DOHH2 (cell line): Measurements from ENCODE around the gene MZB1.

ENCODE experiments used
- EZH2phosphoT487 ChIP-seq: fragments of 200-600 bp; sonication (generic); IDR thresholded peaks from 2 replicates; pipeline ENCODE4 v1.6.1; 2017; ENCODE audit warnings: borderline replicate concordance, mild to moderate bottlenecking, antibody characterized with exemption, low read length, moderate library complexity, mixed read lengths
- TF ChIP-seq, protein P1 (sequence below): fragments of 200-600 bp; sonication (generic); IDR thresholded peaks from one replicate; pipeline ENCODE4 v1.5.1; 2014; ENCODE audit warnings: antibody characterized with exemption, mild to moderate bottlenecking, low read depth, low read length; ENCODE audit not compliant: poor library complexity, severe bottlenecking

DNA sequence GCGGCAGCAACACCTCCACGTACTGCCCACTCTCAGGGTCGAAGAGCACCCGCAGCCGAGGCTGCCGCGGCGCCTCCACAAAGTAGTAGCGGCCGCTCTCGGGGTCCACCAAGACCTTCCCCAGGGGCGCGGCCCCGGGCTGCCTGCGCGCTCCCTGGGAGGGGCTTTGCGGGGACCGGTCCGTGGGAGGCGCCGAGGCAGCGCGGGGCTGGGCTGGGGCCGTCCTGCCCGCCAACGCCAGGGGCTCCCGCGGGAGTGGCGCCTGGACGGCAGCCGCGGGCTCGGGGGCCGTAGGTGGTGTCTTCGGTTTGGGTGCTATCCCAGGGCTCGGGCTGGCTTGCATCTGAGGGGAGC is 2.6 kb upstream of the MZB1 start:
- TF ChIP-seq EZH2phosphoT487 = no peak
- TF ChIP-seq, protein P1, sequence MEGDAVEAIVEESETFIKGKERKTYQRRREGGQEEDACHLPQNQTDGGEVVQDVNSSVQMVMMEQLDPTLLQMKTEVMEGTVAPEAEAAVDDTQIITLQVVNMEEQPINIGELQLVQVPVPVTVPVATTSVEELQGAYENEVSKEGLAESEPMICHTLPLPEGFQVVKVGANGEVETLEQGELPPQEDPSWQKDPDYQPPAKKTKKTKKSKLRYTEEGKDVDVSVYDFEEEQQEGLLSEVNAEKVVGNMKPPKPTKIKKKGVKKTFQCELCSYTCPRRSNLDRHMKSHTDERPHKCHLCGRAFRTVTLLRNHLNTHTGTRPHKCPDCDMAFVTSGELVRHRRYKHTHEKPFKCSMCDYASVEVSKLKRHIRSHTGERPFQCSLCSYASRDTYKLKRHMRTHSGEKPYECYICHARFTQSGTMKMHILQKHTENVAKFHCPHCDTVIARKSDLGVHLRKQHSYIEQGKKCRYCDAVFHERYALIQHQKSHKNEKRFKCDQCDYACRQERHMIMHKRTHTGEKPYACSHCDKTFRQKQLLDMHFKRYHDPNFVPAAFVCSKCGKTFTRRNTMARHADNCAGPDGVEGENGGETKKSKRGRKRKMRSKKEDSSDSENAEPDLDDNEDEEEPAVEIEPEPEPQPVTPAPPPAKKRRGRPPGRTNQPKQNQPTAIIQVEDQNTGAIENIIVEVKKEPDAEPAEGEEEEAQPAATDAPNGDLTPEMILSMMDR = no peak
